IPS DF 6.9 (cell line): ENCODE results near the gene FAM222B.

Experiments used
- DNase-seq: peaks from one replicate; pipeline ENCODE4 v3.0.0-alpha.2; 2013; ENCODE audit warnings: low read depth, low spot score
- H3K27ac ChIP-seq: one replicate; pipeline ENCODE4 v1.5.1; 2013; ENCODE audit warnings: low read length, control low read depth
- H3K27me3 ChIP-seq: 2 replicates; pipeline ENCODE4 v1.6.1; 2013; ENCODE audit warnings: mild to moderate bottlenecking, low read length; ENCODE audit not compliant: control insufficient read depth, insufficient read depth
- H3K36me3 ChIP-seq: 2 replicates; pipeline ENCODE4 v1.6.1; 2013; ENCODE audit warnings: low read length; ENCODE audit not compliant: control insufficient read depth, insufficient read depth
- H3K4me1 ChIP-seq: 2 replicates; pipeline ENCODE4 v1.6.1; 2013; ENCODE audit warnings: low read length; ENCODE audit not compliant: control insufficient read depth, insufficient read depth
- H3K4me3 ChIP-seq: 2 replicates; pipeline ENCODE4 v1.5.1; 2013; ENCODE audit warnings: mild to moderate bottlenecking, low read length
- H3K9me3 ChIP-seq: 2 replicates; pipeline ENCODE4 v1.6.1; 2013; ENCODE audit warnings: low read length, inconsistent platforms; ENCODE audit not compliant: control insufficient read depth, insufficient read depth
- WGBS: extraction: QIAGEN DNeasy Blood & Tissue Kit; methylation state at CpG from one replicate; pipeline ENCODE4 v1.1.7; 2013; ENCODE audit warnings: mixed read lengths, missing lambda C conversion rate; ENCODE audit not compliant: insufficient read length, insufficient coverage; 5-methylcytosine and 5-hydroxymethylcytosine counted together

Gene FAM222B

GRCh38 chr17:28706471-28707338 lies 135.9 kb downstream of the FAM222B start:
- no peak overlapping the region for H3K27ac ChIP-seq
- no peaks in the 10 kb centered on the region for H3K9me3 ChIP-seq
- WGBS: no CpG with 5 or more reads among the region's 7 CpGs
- peaks cover 17% of the 10 kb centered on the region for H3K36me3 ChIP-seq
- DNase-seq: no peak
- H3K4me1 ChIP-seq: peaks cover 2% of the 10 kb centered on the region; the same call in 1 of the 2 replicates
- no peaks in the 10 kb centered on the region for H3K27me3 ChIP-seq
- H3K4me3 ChIP-seq: no peak overlapping the region
